ENCODE measurements around the gene TTLL5. TPM values are rescaled to one million over a fixed set of nuclear protein-coding genes. Genes with fewer than 3 reads are reported as not detected.

Gene TTLL5
- total RNA-seq, 1 donor from 2014 or later, result 43.1 TPM

- Mint-ChIP-seq H3K9me3 (ENCODE audit: unreplicated experiment) (peaks cover 1% of the 10 kb centered on the region), H3K4me3 (ENCODE audit: unreplicated experiment) (no peak overlapping the region), H3K4me1 (ENCODE audit: low read depth, unreplicated experiment) (peaks cover 14% of the 10 kb centered on the region), H3K27ac (ENCODE audit: unreplicated experiment) (no peak overlapping the region), H3K36me3 (ENCODE audit: unreplicated experiment) (no peaks in the 10 kb centered on the region), H3K27me3 (ENCODE audit: unreplicated experiment) (no peaks in the 10 kb centered on the region)
- DNase-seq, result no peak
- TF ChIP-seq, protein P1, sequence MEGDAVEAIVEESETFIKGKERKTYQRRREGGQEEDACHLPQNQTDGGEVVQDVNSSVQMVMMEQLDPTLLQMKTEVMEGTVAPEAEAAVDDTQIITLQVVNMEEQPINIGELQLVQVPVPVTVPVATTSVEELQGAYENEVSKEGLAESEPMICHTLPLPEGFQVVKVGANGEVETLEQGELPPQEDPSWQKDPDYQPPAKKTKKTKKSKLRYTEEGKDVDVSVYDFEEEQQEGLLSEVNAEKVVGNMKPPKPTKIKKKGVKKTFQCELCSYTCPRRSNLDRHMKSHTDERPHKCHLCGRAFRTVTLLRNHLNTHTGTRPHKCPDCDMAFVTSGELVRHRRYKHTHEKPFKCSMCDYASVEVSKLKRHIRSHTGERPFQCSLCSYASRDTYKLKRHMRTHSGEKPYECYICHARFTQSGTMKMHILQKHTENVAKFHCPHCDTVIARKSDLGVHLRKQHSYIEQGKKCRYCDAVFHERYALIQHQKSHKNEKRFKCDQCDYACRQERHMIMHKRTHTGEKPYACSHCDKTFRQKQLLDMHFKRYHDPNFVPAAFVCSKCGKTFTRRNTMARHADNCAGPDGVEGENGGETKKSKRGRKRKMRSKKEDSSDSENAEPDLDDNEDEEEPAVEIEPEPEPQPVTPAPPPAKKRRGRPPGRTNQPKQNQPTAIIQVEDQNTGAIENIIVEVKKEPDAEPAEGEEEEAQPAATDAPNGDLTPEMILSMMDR (IDR thresholded peaks at IDR 0.05; ENCODE audit: partially characterized antibody, unreplicated experiment), result no peak
These were observed 224.8 kb downstream of the TTLL5 start for GRCh38 chr14:75885829-75886228.

DNA sequence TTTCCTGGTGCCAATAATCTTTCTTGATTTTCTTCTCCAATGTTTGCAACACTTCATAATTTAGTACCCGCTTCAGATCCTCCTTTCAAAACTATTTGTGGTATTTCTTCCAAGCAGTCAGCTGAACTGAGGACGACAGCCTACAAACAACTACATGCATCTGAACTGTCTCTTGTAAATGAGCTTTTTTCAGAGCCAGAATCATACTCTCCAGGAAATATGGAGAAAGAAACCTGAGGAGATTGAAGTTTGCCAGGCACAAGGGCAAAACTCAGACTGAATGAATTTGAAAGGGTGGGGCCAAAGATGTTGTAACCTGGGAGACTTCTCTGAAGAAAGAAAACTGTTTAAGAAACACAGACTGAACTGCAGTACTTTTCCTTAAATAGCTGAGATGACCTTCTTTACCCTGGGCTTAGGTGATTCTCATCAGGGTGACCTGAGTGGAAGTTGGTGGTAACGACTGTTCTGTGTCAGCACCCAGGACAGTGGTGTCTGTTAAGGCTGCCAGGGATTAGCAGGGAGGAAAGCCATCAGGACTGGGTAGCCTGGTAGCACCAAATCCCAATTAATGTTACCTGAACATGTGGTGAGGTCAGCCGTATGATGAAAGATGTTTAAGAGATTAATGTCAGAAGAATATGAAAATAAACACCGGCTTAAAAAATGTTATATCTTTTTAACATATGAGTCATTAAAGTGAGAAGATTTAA is 225.7 kb downstream of the TTLL5 start:
- DNase-seq, result no peak
- H3K36me3 Mint-ChIP-seq (ENCODE audit: unreplicated experiment), result no peaks in the 10 kb centered on the region
- no peak overlapping the region for H3K27ac Mint-ChIP-seq (ENCODE audit: unreplicated experiment)
- H3K4me3 Mint-ChIP-seq (ENCODE audit: unreplicated experiment), result no peak overlapping the region
- no peaks in the 10 kb centered on the region for H3K27me3 Mint-ChIP-seq (ENCODE audit: unreplicated experiment)
- peaks cover 1% of the 10 kb centered on the region for H3K9me3 Mint-ChIP-seq (ENCODE audit: unreplicated experiment)
- TF ChIP-seq, protein P1 (IDR thresholded peaks at IDR 0.05; ENCODE audit: partially characterized antibody, unreplicated experiment), result no peak
- peaks cover 13% of the 10 kb centered on the region for H3K4me1 Mint-ChIP-seq (ENCODE audit: low read depth, unreplicated experiment)

DNA sequence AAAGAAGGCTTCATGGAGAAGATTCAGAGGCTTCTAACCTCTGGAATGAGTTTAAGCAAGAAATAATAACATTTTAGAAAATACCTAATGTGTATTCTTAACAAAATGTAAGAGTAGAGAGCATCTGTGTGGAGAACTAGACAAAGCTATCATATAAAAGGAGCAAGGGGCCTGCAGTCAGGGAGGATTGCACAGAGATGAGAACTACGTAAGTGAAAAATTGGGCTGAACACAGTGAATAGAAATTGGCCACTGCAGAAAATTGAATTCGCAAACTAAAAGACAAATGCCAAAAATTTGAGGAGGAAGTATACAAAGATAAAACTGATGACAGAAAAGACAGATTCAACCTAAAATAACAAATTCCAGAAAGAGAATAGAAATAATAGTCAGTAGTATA is 227.9 kb downstream of the TTLL5 start:
- H3K4me3 Mint-ChIP-seq (ENCODE audit: unreplicated experiment), result no peak overlapping the region
- H3K9me3 Mint-ChIP-seq (ENCODE audit: unreplicated experiment), result peaks cover 1% of the 10 kb centered on the region
- H3K4me1 Mint-ChIP-seq (ENCODE audit: low read depth, unreplicated experiment), result no peaks in the 10 kb centered on the region
- no peak for DNase-seq
- H3K27me3 Mint-ChIP-seq (ENCODE audit: unreplicated experiment), result no peaks in the 10 kb centered on the region
- H3K27ac Mint-ChIP-seq (ENCODE audit: unreplicated experiment), result no peak overlapping the region
- H3K36me3 Mint-ChIP-seq (ENCODE audit: unreplicated experiment), result no peaks in the 10 kb centered on the region
- TF ChIP-seq, protein P1 (IDR thresholded peaks at IDR 0.05; ENCODE audit: partially characterized antibody, unreplicated experiment), result no peak

- Mint-ChIP-seq H3K27me3 (ENCODE audit: unreplicated experiment) (no peaks in the 10 kb centered on the region), H3K27ac (ENCODE audit: unreplicated experiment) (no peak overlapping the region), H3K4me3 (ENCODE audit: unreplicated experiment) (no peak overlapping the region), H3K36me3 (ENCODE audit: unreplicated experiment) (peaks cover 4% of the 10 kb centered on the region), H3K9me3 (ENCODE audit: unreplicated experiment) (no peaks in the 10 kb centered on the region), H3K4me1 (ENCODE audit: low read depth, unreplicated experiment) (no peaks in the 10 kb centered on the region)
- TF ChIP-seq, protein P1 (IDR thresholded peaks at IDR 0.05; ENCODE audit: partially characterized antibody, unreplicated experiment), result no peak
- DNase-seq, result no peak
These were observed 235.3 kb downstream of the TTLL5 start for GRCh38 chr14:75896341-75896740.

- Mint-ChIP-seq H3K9me3 (ENCODE audit: unreplicated experiment) (no peaks in the 10 kb centered on the region), H3K4me1 (ENCODE audit: low read depth, unreplicated experiment) (peaks cover 13% of the 10 kb centered on the region), H3K27me3 (ENCODE audit: unreplicated experiment) (no peaks in the 10 kb centered on the region), H3K36me3 (ENCODE audit: unreplicated experiment) (peaks cover 4% of the 10 kb centered on the region), H3K4me3 (ENCODE audit: unreplicated experiment) (no peak overlapping the region), H3K27ac (ENCODE audit: unreplicated experiment) (no peak overlapping the region)
- TF ChIP-seq, protein P1 (IDR thresholded peaks at IDR 0.05; ENCODE audit: partially characterized antibody, unreplicated experiment), result no peak
- no peak for DNase-seq
These were observed 243.3 kb downstream of the TTLL5 start for GRCh38 chr14:75904311-75904710.
